ENCODE measurements around the gene PITPNM3. TPM values are rescaled to one million over a fixed set of nuclear protein-coding genes. Genes with fewer than 3 reads are reported as not detected.

The PITPNM3 gene
- total RNA-seq, 2 experiments from 2014 or later = 0.64 to 0.77 TPM

DNA sequence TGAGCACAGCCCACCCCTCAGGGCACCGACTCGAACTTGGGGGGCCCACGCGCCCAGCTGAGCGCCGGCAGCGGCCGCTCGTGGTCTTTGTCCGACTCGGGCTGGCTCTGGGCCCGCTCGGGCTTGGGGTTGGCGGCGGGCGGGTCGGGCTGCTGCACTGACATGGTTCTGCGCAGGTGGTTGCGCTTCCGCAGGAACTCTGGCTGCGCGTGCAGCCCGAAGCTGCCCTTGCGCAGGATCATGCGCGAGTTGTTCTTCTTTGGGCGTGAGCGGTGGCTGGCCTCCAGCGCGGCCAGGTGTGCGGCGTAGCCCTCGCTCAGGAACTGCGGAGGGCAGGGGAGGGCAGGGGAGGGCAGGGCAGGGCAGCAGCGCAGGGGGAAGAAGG is 101.0 kb downstream of the PITPNM3 start:
- peaks cover 22% of the 10 kb centered on the region for H3K27me3 Mint-ChIP-seq
- no peaks in the 10 kb centered on the region for H3K9me3 Mint-ChIP-seq
- DNase-seq = peak; percentile 51
- peak; percentile 83 for ATAC-seq (ENCODE audit: low read depth)
- peak overlapping the region; percentile 35 for H3K4me3 Mint-ChIP-seq
- peaks cover 9% of the 10 kb centered on the region for H3K4me1 Mint-ChIP-seq
- no peaks in the 10 kb centered on the region for H3K36me3 Mint-ChIP-seq
- H3K27ac Mint-ChIP-seq = no peak overlapping the region
- POLR2A ChIA-PET = interaction anchor here (1.2 kb wide), 1 partner anchor 11 kb away, joined by 3 read pairs; the partner anchor contains the start of gene PIMREG

- H3K4me3 Mint-ChIP-seq = no peak overlapping the region
- DNase-seq = no peak
- peaks cover 22% of the 10 kb centered on the region for H3K27me3 Mint-ChIP-seq
- H3K36me3 Mint-ChIP-seq = peaks cover 4% of the 10 kb centered on the region
- no peak for ATAC-seq (ENCODE audit: low read depth)
- peaks cover 9% of the 10 kb centered on the region for H3K4me1 Mint-ChIP-seq
- POLR2A ChIA-PET = interaction anchor here (1.2 kb wide), 1 partner anchor 11 kb away, joined by 3 read pairs; the partner anchor contains the start of gene PIMREG
- no peak overlapping the region for H3K27ac Mint-ChIP-seq
- H3K9me3 Mint-ChIP-seq = no peaks in the 10 kb centered on the region
These were observed 101.6 kb downstream of the PITPNM3 start for GRCh38 chr17:6454495-6455320.

- Mint-ChIP-seq H3K4me1 (peaks cover 9% of the 10 kb centered on the region), H3K27me3 (peaks cover 22% of the 10 kb centered on the region), H3K9me3 (no peaks in the 10 kb centered on the region), H3K27ac (no peak overlapping the region), H3K36me3 (peaks cover 6% of the 10 kb centered on the region), H3K4me3 (no peak overlapping the region)
- no peak for ATAC-seq (ENCODE audit: low read depth)
- POLR2A ChIA-PET = no interaction called here
- DNase-seq = no peak
These were observed 102.9 kb downstream of the PITPNM3 start for GRCh38 chr17:6453279-6454024.

DNA sequence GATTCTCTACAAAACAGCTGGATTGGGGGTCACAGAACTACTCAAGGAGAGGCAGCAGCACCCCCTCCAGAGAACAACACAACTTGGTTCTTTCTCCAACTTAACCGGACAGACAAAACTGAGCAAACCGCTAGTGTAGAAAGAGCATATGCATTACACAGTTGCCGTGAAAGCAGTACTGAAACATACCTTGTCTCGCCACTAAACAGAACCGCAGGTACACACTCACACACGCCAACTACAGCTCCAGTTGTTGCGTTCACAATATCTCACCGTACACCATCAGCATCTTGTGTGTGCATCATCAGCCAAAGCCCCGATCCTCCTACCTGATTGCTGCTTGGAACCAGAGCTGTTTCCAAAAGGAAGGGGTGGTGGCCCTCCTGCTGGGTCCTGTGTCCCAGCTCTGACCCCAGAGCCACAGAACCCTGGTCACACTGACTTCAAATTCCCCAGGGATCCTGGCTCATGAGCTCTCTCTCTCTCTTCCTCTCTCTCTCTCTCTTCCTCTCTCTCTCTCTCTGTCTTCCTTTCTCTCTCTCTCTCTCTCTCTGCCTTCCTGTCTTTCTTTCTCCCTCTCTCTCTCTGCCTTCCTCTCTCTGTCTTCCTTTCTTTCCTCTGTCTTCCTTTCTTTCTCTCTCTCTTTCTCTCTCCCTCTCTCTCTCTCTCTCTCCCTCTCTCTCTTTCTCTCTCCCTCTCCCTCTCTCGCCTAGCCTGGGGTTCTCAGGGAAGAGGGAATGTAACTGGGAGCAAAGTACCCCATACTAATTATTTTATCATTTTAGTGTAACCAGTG is 103.7 kb downstream of the PITPNM3 start:
- no peak overlapping the region for H3K4me3 Mint-ChIP-seq
- H3K9me3 Mint-ChIP-seq = no peaks in the 10 kb centered on the region
- H3K4me1 Mint-ChIP-seq = peaks cover 9% of the 10 kb centered on the region
- POLR2A ChIA-PET = no interaction called here
- peaks cover 7% of the 10 kb centered on the region for H3K36me3 Mint-ChIP-seq
- H3K27me3 Mint-ChIP-seq = peaks cover 22% of the 10 kb centered on the region
- no peak for DNase-seq
- ATAC-seq (ENCODE audit: low read depth) = no peak
- H3K27ac Mint-ChIP-seq = no peak overlapping the region

GRCh38 chr17:6450926-6451832 is 105.2 kb downstream of the PITPNM3 start:
- Mint-ChIP-seq H3K4me3 (no peak overlapping the region), H3K36me3 (peaks cover 7% of the 10 kb centered on the region), H3K27me3 (peaks cover 20% of the 10 kb centered on the region), H3K9me3 (no peaks in the 10 kb centered on the region), H3K4me1 (peaks cover 4% of the 10 kb centered on the region), H3K27ac (no peak overlapping the region)
- no peak for DNase-seq
- ATAC-seq (ENCODE audit: low read depth) = no peak
- POLR2A ChIA-PET = no interaction called here

GRCh38 chr17:6449307-6449706 is 107.0 kb downstream of the PITPNM3 start:
- H3K36me3 Mint-ChIP-seq = peaks cover 11% of the 10 kb centered on the region
- ATAC-seq (ENCODE audit: low read depth) (no peak), DNase-seq (no peak)
- no peak overlapping the region for H3K27ac Mint-ChIP-seq
- peaks cover 19% of the 10 kb centered on the region for H3K27me3 Mint-ChIP-seq
- no peak overlapping the region for H3K4me3 Mint-ChIP-seq
- POLR2A ChIA-PET = no interaction called here
- H3K9me3 Mint-ChIP-seq = no peaks in the 10 kb centered on the region
- peaks cover 8% of the 10 kb centered on the region for H3K4me1 Mint-ChIP-seq

DNA sequence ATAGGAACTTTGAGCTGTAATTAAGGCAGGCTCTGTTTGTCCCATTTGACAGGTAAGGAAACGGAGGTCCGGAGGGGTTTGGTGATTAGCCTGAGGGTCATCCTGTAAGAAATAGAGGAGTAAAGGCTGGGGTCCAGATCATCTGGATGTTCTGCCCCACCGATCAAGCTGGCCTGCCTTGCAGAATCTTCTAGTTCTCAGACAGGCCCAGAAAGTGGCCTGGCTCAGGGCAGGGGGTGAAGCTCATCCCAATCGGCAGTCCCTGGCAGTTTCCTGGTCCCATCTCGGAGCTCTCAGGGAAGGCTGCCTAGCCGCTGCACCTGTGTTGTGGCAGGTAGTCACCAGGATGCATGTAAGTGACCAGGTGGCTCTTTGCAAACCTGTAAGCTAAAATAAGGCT is 107.9 kb downstream of the PITPNM3 start:
- Mint-ChIP-seq H3K36me3 (peaks cover 12% of the 10 kb centered on the region), H3K27me3 (peaks cover 13% of the 10 kb centered on the region), H3K9me3 (no peaks in the 10 kb centered on the region), H3K27ac (no peak overlapping the region), H3K4me1 (peaks cover 12% of the 10 kb centered on the region), H3K4me3 (no peak overlapping the region)
- ATAC-seq (ENCODE audit: low read depth) (no peak), DNase-seq (no peak)
- POLR2A ChIA-PET = no interaction called here

GRCh38 chr17:6446516-6447100 is 109.7 kb downstream of the PITPNM3 start:
- Mint-ChIP-seq H3K27ac (no peak overlapping the region), H3K9me3 (no peaks in the 10 kb centered on the region), H3K27me3 (peaks cover 11% of the 10 kb centered on the region), H3K4me1 (peaks cover 14% of the 10 kb centered on the region), H3K36me3 (peaks cover 12% of the 10 kb centered on the region), H3K4me3 (no peak overlapping the region)
- POLR2A ChIA-PET = interaction anchor here (0.9 kb wide), 1 partner anchor 24 kb away, joined by 3 read pairs; no protein-coding TSS in a partner anchor
- ATAC-seq (ENCODE audit: low read depth) (no peak), DNase-seq (no peak)

GRCh38 chr17:6444571-6445335 is 111.6 kb downstream of the PITPNM3 start:
- Mint-ChIP-seq H3K9me3 (no peaks in the 10 kb centered on the region), H3K27ac (peak overlapping the region; percentile 89), H3K36me3 (peaks cover 9% of the 10 kb centered on the region), H3K4me3 (peak overlapping the region; percentile 98), H3K27me3 (peaks cover 18% of the 10 kb centered on the region), H3K4me1 (peaks cover 13% of the 10 kb centered on the region)
- DNase-seq (no peak), ATAC-seq (ENCODE audit: low read depth) (no peak)
- POLR2A ChIA-PET = interaction anchor here (0.6 to 1.0 kb wide), 4 partner anchors 10 to 976 kb away, joined by 3 to 4 read pairs (median 3); partner anchors contain the start of genes C17orf100, DHX33, MED31 and NLRP1

DNA sequence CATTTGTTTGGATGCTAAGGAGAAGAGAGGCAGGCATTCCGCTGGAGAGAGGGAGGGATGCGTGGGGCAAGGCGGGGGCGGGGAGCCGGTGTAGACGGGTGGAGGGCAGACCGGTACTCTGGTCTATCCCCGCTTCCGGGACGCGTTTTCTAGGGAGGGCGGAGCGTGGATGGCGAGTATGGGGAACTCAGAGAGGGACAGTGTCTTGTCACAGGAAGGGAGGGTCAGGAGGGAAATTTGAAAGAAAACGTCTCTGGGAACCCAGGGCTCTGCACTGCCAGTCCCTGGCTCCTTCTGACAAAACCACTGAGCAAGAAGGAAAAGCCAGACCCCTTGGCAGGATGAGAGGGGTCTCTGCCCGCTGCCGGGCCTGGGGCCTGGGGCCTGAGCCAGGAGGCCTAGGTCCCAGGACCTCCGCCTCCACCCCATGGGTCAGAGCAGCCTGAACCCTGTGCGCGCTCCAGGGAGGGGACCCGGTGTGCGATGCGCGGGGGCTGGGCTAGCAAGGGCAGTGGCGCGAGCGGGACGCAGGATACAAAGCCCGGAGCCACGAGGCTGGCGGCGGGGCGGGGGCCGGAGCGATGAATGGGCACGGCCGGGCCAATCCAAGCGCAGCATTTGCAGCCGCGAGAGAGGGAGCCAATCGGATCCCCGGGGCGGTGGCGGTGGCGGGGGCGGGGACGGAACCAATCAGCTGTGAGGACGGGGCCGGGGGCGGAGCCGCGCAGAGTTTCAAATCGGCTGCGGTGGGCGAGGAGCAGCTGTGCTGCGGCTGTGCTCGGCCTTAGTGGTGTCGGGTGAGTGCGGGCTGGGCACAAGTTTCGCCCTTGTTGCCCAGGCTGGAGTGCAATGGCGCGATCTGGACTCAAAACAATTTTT is 112.4 kb downstream of the PITPNM3 start, which contains the start of gene PIMREG:
Gene PIMREG, plus strand, starts transcription at position 764 of the 879 bp plus-strand sequence. CDS start 656 bp downstream, outside the sequence.
- peak; percentile 97 for ATAC-seq (ENCODE audit: low read depth)

More for the DNA sequence above, 112.4 kb downstream of the PITPNM3 start, which contains the start of gene PIMREG:
- peaks cover 6% of the 10 kb centered on the region for H3K36me3 Mint-ChIP-seq
- POLR2A ChIA-PET = interaction anchor here (0.6 to 1.0 kb wide), 4 partner anchors 11 to 975 kb away, joined by 3 to 4 read pairs (median 3); partner anchors contain the start of genes C17orf100, DHX33, MED31 and NLRP1
- peaks cover 13% of the 10 kb centered on the region for H3K4me1 Mint-ChIP-seq
- H3K4me3 Mint-ChIP-seq = peak within 1 kb of the TSS; percentile 98
- peaks cover 21% of the 10 kb centered on the region for H3K27me3 Mint-ChIP-seq
- DNase-seq = peak; percentile 93
- H3K9me3 Mint-ChIP-seq = no peaks in the 10 kb centered on the region
- peak within 1 kb of the TSS; percentile 93 for H3K27ac Mint-ChIP-seq
